GM12891 (cell line): ENCODE data around the gene ARFGEF2.

ENCODE experiments used
- PAX5 ChIP-seq: IDR thresholded peaks from 2 replicates; pipeline ENCODE4 v1.6.1; 2011; ENCODE audit warnings: low read length, moderate library complexity, mild to moderate bottlenecking; ENCODE audit not compliant: insufficient read depth, severe bottlenecking
- POLR2A ChIP-seq: IDR thresholded peaks from 2 replicates; pipeline ENCODE4 v1.6.1; 2011; ENCODE audit warnings: low read depth, low read length, control low read depth
- POLR2AphosphoS5 ChIP-seq: IDR thresholded peaks from 2 replicates; pipeline ENCODE4 v1.6.1; 2011; ENCODE audit warnings: low read depth, low read length, control low read depth
- POU2F2 ChIP-seq: IDR thresholded peaks from 2 replicates; pipeline ENCODE4 v1.6.1; 2011; ENCODE audit warnings: low read depth, mild to moderate bottlenecking, control low read depth, low read length, moderate library complexity
- SPI1 ChIP-seq: IDR thresholded peaks from 2 replicates; pipeline ENCODE4 v1.6.1; 2011; ENCODE audit warnings: low read depth, low read length, control low read depth
- TAF1 ChIP-seq: IDR thresholded peaks from 2 replicates; pipeline ENCODE4 v1.6.1; 2011; ENCODE audit warnings: low read depth, low read length, control low read depth

GRCh38 chr20:48933017-48933766 lies 11.7 kb downstream of the ARFGEF2 start:
- TF ChIP-seq POLR2A (no peak), POLR2AphosphoS5 (no peak), PAX5 (no peak), TAF1 (no peak), SPI1 (no peak), POU2F2 (no peak)
